SH-SY5Y (cell line): ENCODE data around the gene B3GNT5.

Experiments used
- GATA2 ChIP-seq: IDR thresholded peaks from 2 replicates; pipeline ENCODE4 v1.6.1; 2011; ENCODE audit warnings: mild to moderate bottlenecking, low read depth, low read length
- GATA3 ChIP-seq: IDR thresholded peaks from 2 replicates; pipeline ENCODE4 v1.6.1; 2011; ENCODE audit warnings: low read depth, mild to moderate bottlenecking, low read length, moderate library complexity

DNA sequence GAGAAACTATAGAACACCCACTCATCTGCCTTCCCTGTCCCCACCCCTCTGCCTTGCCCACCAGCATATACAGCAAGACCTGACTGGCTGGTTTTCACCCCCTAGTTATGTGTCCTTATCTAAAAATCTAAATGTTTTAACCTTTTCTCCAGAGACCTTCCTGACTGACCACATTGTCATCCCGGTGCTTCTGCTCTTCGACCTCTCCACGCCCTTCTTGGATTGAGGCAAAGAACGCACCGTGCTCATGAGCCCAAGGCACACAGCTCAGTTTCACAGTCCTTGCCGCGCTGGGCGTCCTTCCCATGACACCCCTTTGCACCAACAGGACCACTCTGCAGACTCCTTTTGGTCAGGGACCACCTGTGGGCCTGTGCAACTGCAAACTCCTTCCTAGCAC, 62.7 kb downstream of the B3GNT5 start:
- TF ChIP-seq GATA2 = no peak
- TF ChIP-seq GATA3 = no peak
